ENCODE data around the gene CCDC146. TPM values are rescaled to one million over a fixed set of nuclear protein-coding genes. Genes with fewer than 3 reads are reported as not detected.
"Not testable (repeated sequence)": the region's sequence is repeated elsewhere in the genome, so short reads cannot be mapped to it uniquely, and the experiment has no call there.

CCDC146 gene
- total RNA-seq, 1 experiment from 2014 or later: 1.4 TPM

DNA sequence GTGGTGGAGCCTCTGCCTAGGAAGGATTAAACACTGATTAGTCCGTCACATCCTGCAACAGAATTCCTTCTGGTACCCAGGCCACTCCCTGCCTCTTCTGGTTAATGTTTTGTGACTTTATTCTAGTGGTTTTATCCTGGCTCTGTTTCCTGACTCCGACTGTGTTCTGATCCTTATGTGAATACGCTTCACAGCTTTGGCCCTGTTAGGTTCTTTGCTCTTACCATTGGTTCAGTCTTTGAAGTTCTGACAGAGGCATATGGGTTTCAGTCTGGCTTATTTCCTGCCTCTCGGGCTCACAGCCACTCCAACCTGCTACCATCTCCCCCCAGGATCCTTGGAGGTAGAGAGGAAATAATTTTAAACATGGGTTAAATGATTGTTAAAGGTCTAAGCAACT, 100.4 kb downstream of the CCDC146 start:
- Histone ChIP-seq H3K4me3 (ENCODE audit: low read depth, low read length) (no peak overlapping the region), H3K9me3 (0 out of 2 replicates have a peak, but pooled peaks cover 3% of the 10 kb centered on the region), H3K36me3 (ENCODE audit: control insufficient read depth, insufficient read depth, low read length) (no peaks in the 10 kb centered on the region), H3K27me3 (replicated peaks; ENCODE audit: control insufficient read depth, insufficient read depth, low read length) (no peaks in the 10 kb centered on the region), H3K4me1 (no peaks in the 10 kb centered on the region)
- DNase-seq: no peak
- H3K27me3 Mint-ChIP-seq (ENCODE audit: insufficient read depth, unreplicated experiment): no peaks in the 10 kb centered on the region
- ChIA-PET POLR2A (no interaction called here), CTCF (no interaction called here)
- peaks cover 24% of the 10 kb centered on the region for H3K9me3 Mint-ChIP-seq (ENCODE audit: unreplicated experiment)
- H3K36me3 Mint-ChIP-seq (ENCODE audit: insufficient read depth, unreplicated experiment): no peaks in the 10 kb centered on the region
- H3K4me1 Mint-ChIP-seq (ENCODE audit: low read depth, unreplicated experiment): peaks cover 5% of the 10 kb centered on the region
- intact Hi-C loops (cut with micrococcal nuclease; ENCODE audit: unreplicated experiment): no loop called here
- no peak overlapping the region for H3K4me3 Mint-ChIP-seq (ENCODE audit: unreplicated experiment)
- TF ChIP-seq, protein P1, sequence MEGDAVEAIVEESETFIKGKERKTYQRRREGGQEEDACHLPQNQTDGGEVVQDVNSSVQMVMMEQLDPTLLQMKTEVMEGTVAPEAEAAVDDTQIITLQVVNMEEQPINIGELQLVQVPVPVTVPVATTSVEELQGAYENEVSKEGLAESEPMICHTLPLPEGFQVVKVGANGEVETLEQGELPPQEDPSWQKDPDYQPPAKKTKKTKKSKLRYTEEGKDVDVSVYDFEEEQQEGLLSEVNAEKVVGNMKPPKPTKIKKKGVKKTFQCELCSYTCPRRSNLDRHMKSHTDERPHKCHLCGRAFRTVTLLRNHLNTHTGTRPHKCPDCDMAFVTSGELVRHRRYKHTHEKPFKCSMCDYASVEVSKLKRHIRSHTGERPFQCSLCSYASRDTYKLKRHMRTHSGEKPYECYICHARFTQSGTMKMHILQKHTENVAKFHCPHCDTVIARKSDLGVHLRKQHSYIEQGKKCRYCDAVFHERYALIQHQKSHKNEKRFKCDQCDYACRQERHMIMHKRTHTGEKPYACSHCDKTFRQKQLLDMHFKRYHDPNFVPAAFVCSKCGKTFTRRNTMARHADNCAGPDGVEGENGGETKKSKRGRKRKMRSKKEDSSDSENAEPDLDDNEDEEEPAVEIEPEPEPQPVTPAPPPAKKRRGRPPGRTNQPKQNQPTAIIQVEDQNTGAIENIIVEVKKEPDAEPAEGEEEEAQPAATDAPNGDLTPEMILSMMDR (IDR thresholded peaks at IDR 0.05; ENCODE audit: insufficient read depth in 1 of 2, low read depth in 1 of 2, low read length in 1 of 2, severe bottlenecking in 1 of 2, unreplicated experiment in 1 of 2): no peak
- no TSS peak for BruUV-seq (replicated peaks)
- no peak overlapping the region for H3K27ac Mint-ChIP-seq (ENCODE audit: unreplicated experiment)

DNA sequence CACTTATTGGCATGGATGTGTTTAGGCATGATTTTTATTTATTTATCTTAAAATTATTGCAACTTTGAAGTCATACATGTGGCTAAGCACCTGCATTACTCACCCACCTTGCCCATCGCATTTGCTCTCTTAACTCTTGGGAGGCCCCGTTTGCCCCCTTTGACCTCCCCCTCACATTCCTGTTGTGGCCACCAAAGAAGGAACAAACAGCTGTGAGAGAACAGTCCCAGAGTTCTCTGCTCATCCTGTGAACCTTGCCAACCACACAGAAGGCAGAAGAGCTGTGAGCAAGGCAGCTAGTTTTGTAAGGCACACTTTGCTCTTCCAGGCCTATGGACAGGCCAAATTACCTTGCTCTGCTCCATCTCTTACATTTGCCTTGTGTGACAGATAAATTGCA, 100.8 kb downstream of the CCDC146 start:
- POLR2A ChIA-PET: no interaction called here
- no peak for DNase-seq

DNA sequence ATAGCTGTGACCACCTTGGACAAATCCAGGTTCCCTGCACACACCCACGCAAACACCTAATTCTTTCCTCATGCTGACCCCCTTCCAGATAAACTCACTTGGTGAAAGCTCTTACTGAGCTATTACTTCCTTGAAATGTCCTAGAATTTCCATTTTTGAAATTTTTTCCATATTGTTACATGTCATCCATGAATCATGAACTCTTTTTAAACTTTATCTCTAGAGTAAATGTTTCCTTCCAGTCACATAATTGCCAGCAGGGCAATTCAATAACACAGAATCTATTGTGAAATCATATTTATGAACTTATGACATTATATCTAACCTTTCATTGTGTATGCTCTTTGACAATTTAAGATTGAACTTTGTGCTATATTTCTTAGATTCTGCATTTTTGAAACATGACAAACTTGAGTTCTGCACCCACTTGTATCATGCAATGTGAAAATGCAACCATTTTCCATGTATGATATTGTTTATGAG, 104.0 kb downstream of the CCDC146 start:
- no peak overlapping the region for H3K4me3 ChIP-seq (ENCODE audit: low read depth, low read length)

More for the DNA sequence above, 100.8 kb downstream of the CCDC146 start:
- H3K9me3 Mint-ChIP-seq (ENCODE audit: unreplicated experiment): peaks cover 24% of the 10 kb centered on the region
- peaks cover 5% of the 10 kb centered on the region for H3K4me1 Mint-ChIP-seq (ENCODE audit: low read depth, unreplicated experiment)
- 0 out of 2 replicates have a peak, but pooled peaks cover 3% of the 10 kb centered on the region for H3K9me3 ChIP-seq
- no peaks in the 10 kb centered on the region for H3K27me3 Mint-ChIP-seq (ENCODE audit: insufficient read depth, unreplicated experiment)
- intact Hi-C loops (cut with micrococcal nuclease; ENCODE audit: unreplicated experiment): no loop called here
- H3K27me3 ChIP-seq (replicated peaks; ENCODE audit: control insufficient read depth, insufficient read depth, low read length): no peaks in the 10 kb centered on the region
- H3K36me3 Mint-ChIP-seq (ENCODE audit: insufficient read depth, unreplicated experiment): no peaks in the 10 kb centered on the region
- no peaks in the 10 kb centered on the region for H3K36me3 ChIP-seq (ENCODE audit: control insufficient read depth, insufficient read depth, low read length)
- BruUV-seq (replicated peaks): no TSS peak
- no peak overlapping the region for H3K4me3 Mint-ChIP-seq (ENCODE audit: unreplicated experiment)
- CTCF ChIA-PET: no interaction called here
- TF ChIP-seq, protein P1 (IDR thresholded peaks at IDR 0.05; ENCODE audit: insufficient read depth in 1 of 2, low read depth in 1 of 2, low read length in 1 of 2, severe bottlenecking in 1 of 2, unreplicated experiment in 1 of 2): no peak
- no peak overlapping the region for H3K27ac Mint-ChIP-seq (ENCODE audit: unreplicated experiment)
- H3K4me1 ChIP-seq: no peaks in the 10 kb centered on the region
- H3K4me3 ChIP-seq (ENCODE audit: low read depth, low read length): no peak overlapping the region

DNA sequence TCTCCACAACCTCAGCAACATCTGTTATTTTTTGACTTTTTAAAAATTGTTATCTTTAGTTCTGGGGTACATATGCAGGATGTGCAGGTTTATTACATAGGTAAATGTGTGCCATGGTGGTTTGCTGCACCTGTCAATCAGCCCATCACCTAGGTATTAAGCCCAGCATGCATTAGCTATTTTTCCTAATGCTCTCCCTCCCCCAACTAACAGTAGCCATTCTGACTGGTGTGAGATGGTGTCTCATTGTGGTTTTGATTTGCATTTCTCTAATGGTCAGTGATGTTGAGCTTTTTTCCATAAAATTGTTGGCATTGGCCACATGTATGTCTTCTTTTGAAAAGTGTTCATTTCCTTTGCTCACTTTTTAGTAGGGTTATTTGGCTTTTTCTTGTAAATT, 106.4 kb downstream of the CCDC146 start:
- H3K9me3 Mint-ChIP-seq (ENCODE audit: unreplicated experiment): peaks cover 13% of the 10 kb centered on the region
- H3K27me3 ChIP-seq (replicated peaks; ENCODE audit: control insufficient read depth, insufficient read depth, low read length); H3K4me1 Mint-ChIP-seq (ENCODE audit: low read depth, unreplicated experiment); H3K4me3 ChIP-seq (ENCODE audit: low read depth, low read length); BruUV-seq (replicated peaks); DNase-seq; intact Hi-C loops (cut with micrococcal nuclease; ENCODE audit: unreplicated experiment); H3K36me3 ChIP-seq (ENCODE audit: control insufficient read depth, insufficient read depth, low read length); H3K36me3 Mint-ChIP-seq (ENCODE audit: insufficient read depth, unreplicated experiment); H3K27ac Mint-ChIP-seq (ENCODE audit: unreplicated experiment); H3K4me3 Mint-ChIP-seq (ENCODE audit: unreplicated experiment); H3K4me1 ChIP-seq; POLR2A ChIA-PET; CTCF ChIA-PET; H3K9me3 ChIP-seq: not testable (repeated sequence)
- peaks cover 12% of the 10 kb centered on the region for H3K27me3 Mint-ChIP-seq (ENCODE audit: insufficient read depth, unreplicated experiment)

More for the DNA sequence above, 104.0 kb downstream of the CCDC146 start:
- Histone ChIP-seq H3K27me3 (replicated peaks; ENCODE audit: control insufficient read depth, insufficient read depth, low read length) (no peaks in the 10 kb centered on the region), H3K9me3 (no peaks in the 10 kb centered on the region), H3K4me1 (no peaks in the 10 kb centered on the region), H3K36me3 (ENCODE audit: control insufficient read depth, insufficient read depth, low read length) (no peaks in the 10 kb centered on the region)
- DNase-seq: no peak
- TF ChIP-seq, protein P1 (IDR thresholded peaks at IDR 0.05; ENCODE audit: insufficient read depth in 1 of 2, low read depth in 1 of 2, low read length in 1 of 2, severe bottlenecking in 1 of 2, unreplicated experiment in 1 of 2): no peak
- BruUV-seq (replicated peaks): no TSS peak
- CTCF ChIA-PET: interaction anchor here (0.6 kb wide), 1 partner anchor 922 kb away, joined by 3 read pairs; no protein-coding TSS in a partner anchor
- Mint-ChIP-seq H3K27me3 (ENCODE audit: insufficient read depth, unreplicated experiment) (peaks cover 9% of the 10 kb centered on the region), H3K4me1 (ENCODE audit: low read depth, unreplicated experiment) (peaks cover 5% of the 10 kb centered on the region), H3K27ac (ENCODE audit: unreplicated experiment) (no peak overlapping the region), H3K4me3 (ENCODE audit: unreplicated experiment) (no peak overlapping the region), H3K36me3 (ENCODE audit: insufficient read depth, unreplicated experiment) (no peaks in the 10 kb centered on the region), H3K9me3 (ENCODE audit: unreplicated experiment) (peaks cover 14% of the 10 kb centered on the region)
- intact Hi-C loops (cut with micrococcal nuclease; ENCODE audit: unreplicated experiment): no loop called here
- POLR2A ChIA-PET: no interaction called here

Data from Caco-2 (cell line).